GM12878 (cell line): ENCODE results near the gene GSE1. TPM values are rescaled to one million over a fixed set of nuclear protein-coding genes. Genes with fewer than 3 reads are reported as not detected.

Experiments
- ATAC-seq: fragments of 200-7000 bp; cut with Tn5 transposase; 3 replicates; pipeline ENCODE4 v1.9.1; 2020; ENCODE audit warnings: mild to moderate bottlenecking, moderate library complexity
- BruUV-seq: library from RNA; stranded (reverse); fragments of 400-500 nt; replicated peaks from 2 replicates; lab custom pipeline; 2021; lab: Mats Ljungman, UMichigan
- CTCF ChIA-PET: fragments of 300-600 bp; sonication (Branson Sonifier 250); formaldehyde crosslinking; extraction: SDS; loops from one replicate; lab custom pipeline; 2021; ENCODE audit warnings: inconsistent platforms; lab: Yijun Ruan, JAX
- POLR2A ChIA-PET: fragments of 350-600 bp; formaldehyde crosslinking; extraction: SDS; loops from one replicate; lab custom pipeline; 2021; ENCODE audit warnings: inconsistent platforms; lab: Charles Lee
- RAD21 ChIA-PET: fragments of 300-600 bp; sonication (Branson Sonifier 250); formaldehyde crosslinking; loops from one replicate; lab custom pipeline; 2023; ENCODE audit warnings: antibody characterized with exemption; ENCODE audit not compliant: unreplicated experiment; lab: Charles Lee
- SMC1A ChIA-PET: fragments of 300-600 bp; sonication (Branson Sonifier 250); formaldehyde crosslinking; loops from one replicate; lab custom pipeline; 2023; ENCODE audit not compliant: unreplicated experiment, uncharacterized antibody; lab: Charles Lee
- DNase-seq: peaks from one replicate; pipeline ENCODE4 v3.0.0-alpha.2; 2011; ENCODE audit warnings: low read depth, low spot score
- FAIRE-seq: peaks from 3 replicates; lab custom pipeline; 2011; peaks lifted over from hg19 to GRCh38; lab: Jason Lieb, UNC
- H2AFZ ChIP-seq: 2 replicates; pipeline ENCODE4 v1.6.0; 2011; ENCODE audit warnings: low read depth, low read length, control low read depth; ENCODE audit not compliant: control insufficient read depth
- H3K27ac ChIP-seq: 2 replicates; pipeline ENCODE4 v1.5.1; 2011; ENCODE audit warnings: control low read depth; ENCODE audit not compliant: control insufficient read depth, insufficient read depth
- H3K27me3 ChIP-seq, 2 experiments: replicated peaks in 1 of 2; 2 replicates each; pipeline versions ENCODE4 v1.6.0 to v1.6.1; 2011; ENCODE audit warnings: low read length in 1 of 2; ENCODE audit not compliant: control insufficient read depth in 2 of 2, insufficient read depth in 2 of 2
- H3K36me3 ChIP-seq, 2 experiments: 2 replicates each; pipeline ENCODE4 v1.5.1; 2011; ENCODE audit warnings: low read length in 1 of 2; ENCODE audit not compliant: control insufficient read depth in 2 of 2, insufficient read depth in 2 of 2
- H3K4me1 ChIP-seq: 2 replicates; pipeline ENCODE4 v1.6.1; 2011; ENCODE audit warnings: mild to moderate bottlenecking, low read length, moderate library complexity, mixed read lengths; ENCODE audit not compliant: control insufficient read depth, insufficient read depth
- H3K4me2 ChIP-seq: 2 replicates; pipeline ENCODE4 v1.6.0; 2011; ENCODE audit warnings: control low read depth; ENCODE audit not compliant: control insufficient read depth, insufficient read depth
- H3K4me3 ChIP-seq: fragments of 200-600 bp; sonication (generic); 2 replicates; pipeline ENCODE4 v1.5.1; 2016
- H3K79me2 ChIP-seq: 2 replicates; pipeline ENCODE4 v1.6.0; 2011; ENCODE audit warnings: low read length; ENCODE audit not compliant: control insufficient read depth, insufficient read depth
- H3K9ac ChIP-seq: 2 replicates; pipeline ENCODE4 v1.8.0; 2011; ENCODE audit warnings: low read length, control low read depth, mixed read lengths; ENCODE audit not compliant: control insufficient read depth, insufficient read depth
- H3K9me3 ChIP-seq: replicated peaks from 3 replicates; pipeline ENCODE4 v1.5.1; 2011; ENCODE audit warnings: mild to moderate bottlenecking, low read length; ENCODE audit not compliant: control insufficient read depth, insufficient read depth
- H4K20me1 ChIP-seq: 2 replicates; pipeline ENCODE4 v1.6.0; 2011; ENCODE audit not compliant: control insufficient read depth, insufficient read depth
- CREB1 ChIP-seq: IDR thresholded peaks from 2 replicates; pipeline ENCODE4 v1.6.1; 2012; ENCODE audit warnings: low read depth, mild to moderate bottlenecking, inconsistent platforms
- EP300 ChIP-seq, 2 experiments: fragments of 150-350 bp in 1 of 2; IDR thresholded peaks; 2 replicates each; pipeline ENCODE4 v1.6.1; 2011 to 2012; ENCODE audit warnings: low read depth in 2 of 2, low read length in 2 of 2, borderline replicate concordance in 1 of 2, improper control_type of control experiment in 1 of 2, inconsistent platforms in 1 of 2; ENCODE audit not compliant: control insufficient read depth in 1 of 2
- HDGF ChIP-seq: fragments of 450-650 bp; IDR thresholded peaks from 2 replicates; pipeline ENCODE4 v1.6.1; 2016; ENCODE audit warnings: antibody characterized with exemption
- KAT2A ChIP-seq: conservative IDR thresholded peaks from 2 replicates; pipeline ENCODE4 v1.6.1; 2011; ENCODE audit warnings: low read depth, low read length; ENCODE audit not compliant: control insufficient read depth
- LARP7 ChIP-seq: fragments of 450-650 bp; IDR thresholded peaks from 2 replicates; pipeline ENCODE4 v1.6.1; 2017; ENCODE audit warnings: mild to moderate bottlenecking
- MTA2 ChIP-seq: fragments of 450-650 bp; IDR thresholded peaks from 2 replicates; pipeline ENCODE4 v1.6.1; 2016; ENCODE audit warnings: low read depth, mild to moderate bottlenecking, moderate library complexity
- NR2F1 ChIP-seq: fragments of 450-650 bp; conservative IDR thresholded peaks from 2 replicates; pipeline ENCODE4 v1.6.1; 2017; ENCODE audit warnings: mild to moderate bottlenecking
- PAX5 ChIP-seq: IDR thresholded peaks from 2 replicates; pipeline ENCODE4 v1.6.1; 2011; ENCODE audit warnings: low read depth, low read length, borderline replicate concordance
- PML ChIP-seq: IDR thresholded peaks from 2 replicates; pipeline ENCODE4 v1.6.1; 2012; ENCODE audit warnings: low read length, inconsistent platforms
- SMAD1 ChIP-seq: fragments of 450-650 bp; IDR thresholded peaks from 2 replicates; pipeline ENCODE4 v1.6.1; 2018; ENCODE audit warnings: mild to moderate bottlenecking, low read depth; ENCODE audit not compliant: partially characterized antibody
- SMC3 ChIP-seq: IDR thresholded peaks from 2 replicates; pipeline ENCODE4 v1.6.1; 2011; ENCODE audit warnings: low read length, improper control_type of control experiment, borderline replicate concordance
- USF1 ChIP-seq: IDR thresholded peaks from 2 replicates; pipeline ENCODE4 v1.6.1; 2011; ENCODE audit warnings: borderline replicate concordance, low read depth, mild to moderate bottlenecking, moderate library complexity, mixed read lengths, low read length; ENCODE audit not compliant: insufficient read depth; ENCODE audit errors: extremely low read length
- ZBTB11 ChIP-seq: fragments of 450-650 bp; formaldehyde crosslinking; IDR thresholded peaks from 2 replicates; pipeline ENCODE4 v1.5.0; 2022; ENCODE audit warnings: mild to moderate bottlenecking, missing genetic modification characterization
- ZNF384 ChIP-seq: IDR thresholded peaks from 2 replicates; pipeline ENCODE4 v1.6.1; 2012; ENCODE audit warnings: low read depth, mild to moderate bottlenecking, low read length, improper control_type of control experiment, borderline replicate concordance
- WGBS: methylation state at CpG from one replicate; pipeline ENCODE4 v1.1.6; 2016; ENCODE audit warnings: low lambda C conversion rate; ENCODE audit not compliant: insufficient replicate concordance, insufficient coverage; ENCODE audit errors: missing lambda C conversion rate; 5-methylcytosine and 5-hydroxymethylcytosine counted together
- in situ Hi-C: fragments of 300-500 bp; cut with MboI; formaldehyde crosslinking; loops from 9 replicates; pipeline ENCODE4 v1.14.3; 2018; ENCODE audit warnings: mixed read lengths
- intact Hi-C: fragments of 100-400 bp; cut with micrococcal nuclease; formaldehyde crosslinking; loops from one replicate; pipeline ENCODE4 v1.14.2; 2022; ENCODE audit not compliant: unreplicated experiment
- polyA plus RNA-seq, 11 experiments: library from polyadenylated mRNA; depleted of rRNA in 4 of 11; unstranded in 6 of 11; stranded (reverse) in 5 of 11; fragments of >200 nt; fragmentation: Nextera tagmentation in 4 of 11; fragmentation: Illumina TruSeq in 1 of 11; extraction: Ambion mirVana in 4 of 11; extraction: Trizol in 1 of 11; gene quantifications; 1 replicate in 1 of 11; 2 replicates in 10 of 11; pipeline versions ENCODE4 v1.2.1 to v1.2.3, GENCODE V29; 2011 to 2016; ENCODE audit warnings: inconsistent platforms in 2 of 11, missing spikeins in 2 of 11, low read depth in 1 of 11
- total RNA-seq, 4 experiments: library from RNA; depleted of rRNA in 3 of 4; stranded (reverse); fragments of >200 nt in 3 of 4; fragmentation: Illumina TruSeq in 1 of 4; extraction: Trizol in 1 of 4; gene quantifications; 2 replicates each; pipeline versions ENCODE4 v1.2.1 to v1.2.3, GENCODE V29; 2013 to 2021

The GSE1 gene
- total and polyA plus RNA-seq, 10 of the 15 experiments (the other 5 are each of a cell fraction or from before 2014, with no cell fraction given) = 4.6 to 58.7 (median 18.2) TPM

- no peak for TF ChIP-seq USF1
- TF ChIP-seq PML = no peak
Measured at GRCh38 chr16:85698459-85698891, 85.4 kb downstream of the GSE1 start (continued).

GRCh38 chr16:85698935-85699558 lies 85.9 kb downstream of the GSE1 start:
- ATAC-seq = no peak
- BruUV-seq = no TSS peak
- ChIA-PET SMC1A (no interaction called here), RAD21 (no interaction called here)
- no peaks in the 10 kb centered on the region for H3K4me1 ChIP-seq
- in situ Hi-C loops (no loop called here), intact Hi-C loops (no loop called here)
- no peak for FAIRE-seq
- WGBS = 47% methylated on average over 12 of the region's 12 CpGs
- no peak for TF ChIP-seq ZNF384
- no peak for TF ChIP-seq SMC3
- no peak for TF ChIP-seq LARP7
- no peak for TF ChIP-seq KAT2A
- TF ChIP-seq SMAD1 = no peak
- no peak for TF ChIP-seq ZBTB11 (CRISPR knock-in tag)
- no peak for TF ChIP-seq MTA2
- TF ChIP-seq NR2F1 = no peak
- TF ChIP-seq PAX5 = no peak
- no peak for TF ChIP-seq HDGF
- TF ChIP-seq EP300 (IDR thresholded peaks at IDR 0.05; ENCODE audit: borderline replicate concordance in 1 of 2, control insufficient read depth in 1 of 2, low read depth in 2 of 2, low read length in 2 of 2) = no peak
- TF ChIP-seq CREB1 = no peak
- TF ChIP-seq, all 136 proteins: peak for 0
- Histone ChIP-seq H3K27ac (no peak overlapping the region), H3K9me3 (no peaks in the 10 kb centered on the region), H3K9ac (no peak overlapping the region), H4K20me1 (no peaks in the 10 kb centered on the region), H3K4me2 (no peak overlapping the region), H3K27me3 (peaks cover 1 to 2% of the 10 kb centered on the region in 2 experiments; a peak in 3 of 4 replicates), H2AFZ (no peak overlapping the region), H3K79me2 (no peaks in the 10 kb centered on the region), H3K36me3 (no peaks in the 10 kb centered on the region), H3K4me3 (no peak overlapping the region)
- DNase-seq = no peak
- ChIA-PET POLR2A (no interaction called here), CTCF (no interaction called here)
